Karpas-422 (cell line): ENCODE measurements around the gene CDK9. TPM values are rescaled to one million over a fixed set of nuclear protein-coding genes. Genes with fewer than 3 reads are reported as not detected.

Experiments used
- DNase-seq: peaks from one replicate; pipeline ENCODE4 v3.0.0-alpha.2; 2015
- H2AFZ ChIP-seq: fragments of 200-600 bp; sonication (generic); 2 replicates; pipeline ENCODE4 v1.6.1; 2014; ENCODE audit warnings: antibody characterized with exemption, low read length, mixed read lengths
- H3K27ac ChIP-seq: fragments of 200-600 bp; sonication (generic); 2 replicates; pipeline ENCODE4 v1.5.1; 2014; ENCODE audit warnings: mild to moderate bottlenecking, low read length, moderate library complexity
- H3K27me3 ChIP-seq: fragments of 200-600 bp; sonication (generic); 2 replicates; pipeline ENCODE4 v1.6.1; 2014; ENCODE audit warnings: low read length, mixed read lengths
- H3K36me3 ChIP-seq: fragments of 200-600 bp; sonication (generic); 2 replicates; pipeline ENCODE4 v1.6.1; 2014; ENCODE audit warnings: low read length, mixed read lengths; ENCODE audit not compliant: insufficient read depth
- H3K4me1 ChIP-seq: fragments of 200-600 bp; sonication (generic); 2 replicates; pipeline ENCODE4 v1.6.1; 2014; ENCODE audit warnings: mild to moderate bottlenecking, low read length, mixed read lengths
- H3K4me2 ChIP-seq: fragments of 200-600 bp; sonication (generic); 2 replicates; pipeline ENCODE4 v1.6.1; 2014; ENCODE audit warnings: low read length, low read depth, mild to moderate bottlenecking; ENCODE audit not compliant: poor library complexity, severe bottlenecking
- H3K4me3 ChIP-seq: fragments of 200-600 bp; sonication (generic); 2 replicates; pipeline ENCODE4 v1.5.1; 2014; ENCODE audit warnings: mild to moderate bottlenecking, antibody characterized with exemption, low read length, mixed read lengths
- H3K79me2 ChIP-seq: fragments of 200-600 bp; sonication (generic); 2 replicates; pipeline ENCODE4 v1.6.1; 2014; ENCODE audit warnings: mild to moderate bottlenecking, low read length, mixed read lengths
- H3K9ac ChIP-seq: fragments of 200-600 bp; sonication (generic); 2 replicates; pipeline ENCODE4 v1.6.0; 2014; ENCODE audit warnings: low read length
- H3K9me2 ChIP-seq: fragments of 200-600 bp; sonication (generic), shearing (Covaris generic); replicated peaks from 2 replicates; pipeline ENCODE4 v1.6.0; 2014; ENCODE audit warnings: mild to moderate bottlenecking, low read length, moderate library complexity; ENCODE audit not compliant: insufficient read depth
- H3K9me3 ChIP-seq: fragments of 300-700, 200-600 bp; sonication (generic); 2 replicates; pipeline ENCODE4 v1.6.1; 2014; ENCODE audit warnings: low read length, mixed read lengths
- H4K20me1 ChIP-seq: fragments of 200-600 bp; sonication (generic); 2 replicates; pipeline ENCODE4 v1.6.1; 2014; ENCODE audit warnings: mild to moderate bottlenecking, antibody characterized with exemption, low read length, low read depth; ENCODE audit not compliant: insufficient read depth
- small RNA-seq: library from RNA; depleted of rRNA; stranded (forward); fragments of <200 nt; gene quantifications from one replicate; pipeline ENCODE3, GENCODE V24; 2014
- total RNA-seq: library from RNA; depleted of rRNA; stranded (reverse); fragments of >200 nt; shearing (Covaris generic); gene quantifications from 2 replicates; pipeline ENCODE4 v1.2.3, GENCODE V29; 2014; ENCODE audit warnings: low replicate concordance; rRNA removed

The CDK9 gene
- total RNA-seq, 1 experiment from 2014 or later: 23.9 TPM

- DNase-seq: no peak
- Histone ChIP-seq H3K9me3 (no peaks in the 10 kb centered on the region), H3K9ac (no peak overlapping the region), H3K79me2 (no peaks in the 10 kb centered on the region), H3K4me3 (no peak overlapping the region), H3K36me3 (no peaks in the 10 kb centered on the region), H2AFZ (no peak overlapping the region), H3K9me2 (no peaks in the 10 kb centered on the region), H3K4me1 (peaks cover 9% of the 10 kb centered on the region), H3K27ac (no peak overlapping the region), H3K4me2 (no peak overlapping the region), H3K27me3 (no peaks in the 10 kb centered on the region), H4K20me1 (no peaks in the 10 kb centered on the region)
Observed at GRCh38 chr9:127838375-127839078, 52.7 kb downstream of the CDK9 start.

Small RNA genes within 50 kb of the gene (small RNA-seq; reads per million reads assigned to genes)
- not detected for gene RF00019

Other genes with a start within 250 kb of the CDK9 start
- gene STXBP1, start 173.8 kb upstream of the CDK9 start, total RNA-seq: 3.1 and 3.6 TPM in 2 replicates
- gene CFAP157, start 79.0 kb upstream of the CDK9 start, total RNA-seq: not detected in 2 replicates
- gene PTRH1, start 70.4 kb upstream of the CDK9 start, total RNA-seq: 10.6 and 24.9 TPM in 2 replicates
- not detected in 2 replicates for gene TTC16, start 70.0 kb upstream of the CDK9 start, total RNA-seq
- 10.7 and 12.7 TPM in 2 replicates for gene TOR2A, start 50.7 kb upstream of the CDK9 start, total RNA-seq
- 0.61 TPM in 1 of 2 replicates, not detected in the other for gene SH2D3C, start 7.4 kb upstream of the CDK9 start, total RNA-seq
- 41.9 and 102 TPM in 2 replicates for gene FPGS, start 16.8 kb downstream of the CDK9 start, total RNA-seq
- not detected in 2 replicates for gene ENG, start 68.6 kb downstream of the CDK9 start, total RNA-seq
- 1.0 and 32.6 TPM in 2 replicates for gene AK1, start 91.6 kb downstream of the CDK9 start, total RNA-seq
- gene ST6GALNAC6, start 113.6 kb downstream of the CDK9 start, total RNA-seq: 21.7 and 55.7 TPM in 2 replicates
- gene ST6GALNAC4, start 131.0 kb downstream of the CDK9 start, total RNA-seq: 23.5 and 41.6 TPM in 2 replicates
- gene PIP5KL1, start 144.7 kb downstream of the CDK9 start, total RNA-seq: 2.7 and 3.1 TPM in 2 replicates
- 21.5 and 34.4 TPM in 2 replicates for gene DPM2, start 151.8 kb downstream of the CDK9 start, total RNA-seq
- gene EEIG1, start 195.0 kb downstream of the CDK9 start, total RNA-seq: 6.9 and 10.1 TPM in 2 replicates